Colonic mucosa (tissue), 4 donors: Measurements from ENCODE around the gene IGF2BP2. TPM values are rescaled to one million over a fixed set of nuclear protein-coding genes. Genes with fewer than 3 reads are reported as not detected.

Experiments used
- DNase-seq: peaks from one replicate; pipeline ENCODE4 v3.0.0-alpha.2; 2020
- H3K27ac ChIP-seq: fragments of 200-600 bp; one replicate; pipeline ENCODE4 v1.8.0; 2021
- H3K27me3 ChIP-seq: fragments of 200-600 bp; one replicate; pipeline ENCODE4 v1.8.0; 2021
- H3K36me3 ChIP-seq: fragments of 200-600 bp; one replicate; pipeline ENCODE4 v1.8.0; 2021
- H3K4me1 ChIP-seq: fragments of 200-600 bp; one replicate; pipeline ENCODE4 v1.8.0; 2021; ENCODE audit warnings: mild to moderate bottlenecking
- H3K4me3 ChIP-seq: fragments of 200-600 bp; one replicate; pipeline ENCODE4 v1.8.0; 2021
- H3K9ac ChIP-seq, 2 donors: one replicate each; pipeline ENCODE4 v1.7.0; 2013; ENCODE audit warnings: control low read depth in 2 of 2, low read depth in 2 of 2, low read length in 2 of 2
- H3K9me3 ChIP-seq: fragments of 200-600 bp; one replicate; pipeline ENCODE4 v1.8.0; 2021
- intact Hi-C: fragments of 100-400 bp; cut with DNase I; formaldehyde crosslinking; loops from one replicate; pipeline ENCODE4 v1.14.1; 2022
- total RNA-seq, 2 donors: library from RNA; stranded (reverse); fragmentation: NEBNext Ultra II Directional in 1 of 2; extraction: Animal tissue kit (Norgen Biotek cat#: 25700) in 1 of 2; gene quantifications; one replicate each; pipeline ENCODE4 v1.2.1, GENCODE V29; 2021
- TF ChIP-seq, protein P1 (sequence below): fragments of 200-600 bp; IDR thresholded peaks from one replicate; pipeline ENCODE4 v1.8.0; 2022; ENCODE audit warnings: antibody characterized with exemption, mild to moderate bottlenecking
- donor health status: healthy.
- donor health status: DM: no; HTN: no; CAD: no.
- donor health status: DM: no; HTN: no; CAD: no.

Gene IGF2BP2
- total RNA-seq, 2 donors from 2014 or later = 48.7 to 61.2 TPM

DNA sequence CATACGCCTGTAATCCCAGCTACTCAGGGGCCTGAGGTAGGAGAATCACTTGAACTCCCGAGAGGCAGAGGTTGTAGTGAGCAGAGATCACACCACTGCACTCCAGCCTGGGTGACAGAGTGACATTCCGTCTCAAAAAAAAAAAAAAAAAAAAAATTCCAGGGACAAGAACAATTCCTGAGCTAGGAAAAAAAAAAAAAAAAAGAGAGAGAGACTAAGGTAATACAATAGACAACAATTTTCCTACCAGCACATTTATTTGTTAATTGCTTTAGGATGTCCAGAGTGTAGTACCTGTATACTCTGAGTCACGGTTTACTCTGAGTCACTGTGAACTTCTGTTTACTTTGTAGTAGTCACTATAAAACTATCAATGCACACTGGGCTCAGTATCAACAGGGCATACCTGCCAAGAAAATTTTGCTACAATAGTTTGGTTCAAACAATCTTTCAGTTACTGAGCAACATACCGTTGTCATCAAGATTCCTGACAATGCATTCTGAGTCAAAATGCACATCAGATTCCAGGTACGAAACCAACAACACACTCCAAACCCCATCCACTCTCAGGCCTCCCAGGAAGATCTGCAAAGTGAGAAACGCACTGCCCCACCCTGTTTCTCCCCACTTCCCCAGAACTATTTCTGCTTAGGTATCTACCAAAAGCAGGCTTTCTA lies 28.3 kb downstream of the IGF2BP2 start:
- TF ChIP-seq, protein P1, sequence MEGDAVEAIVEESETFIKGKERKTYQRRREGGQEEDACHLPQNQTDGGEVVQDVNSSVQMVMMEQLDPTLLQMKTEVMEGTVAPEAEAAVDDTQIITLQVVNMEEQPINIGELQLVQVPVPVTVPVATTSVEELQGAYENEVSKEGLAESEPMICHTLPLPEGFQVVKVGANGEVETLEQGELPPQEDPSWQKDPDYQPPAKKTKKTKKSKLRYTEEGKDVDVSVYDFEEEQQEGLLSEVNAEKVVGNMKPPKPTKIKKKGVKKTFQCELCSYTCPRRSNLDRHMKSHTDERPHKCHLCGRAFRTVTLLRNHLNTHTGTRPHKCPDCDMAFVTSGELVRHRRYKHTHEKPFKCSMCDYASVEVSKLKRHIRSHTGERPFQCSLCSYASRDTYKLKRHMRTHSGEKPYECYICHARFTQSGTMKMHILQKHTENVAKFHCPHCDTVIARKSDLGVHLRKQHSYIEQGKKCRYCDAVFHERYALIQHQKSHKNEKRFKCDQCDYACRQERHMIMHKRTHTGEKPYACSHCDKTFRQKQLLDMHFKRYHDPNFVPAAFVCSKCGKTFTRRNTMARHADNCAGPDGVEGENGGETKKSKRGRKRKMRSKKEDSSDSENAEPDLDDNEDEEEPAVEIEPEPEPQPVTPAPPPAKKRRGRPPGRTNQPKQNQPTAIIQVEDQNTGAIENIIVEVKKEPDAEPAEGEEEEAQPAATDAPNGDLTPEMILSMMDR = no peak
- no peak overlapping the region for H3K4me3 ChIP-seq
- H3K9ac ChIP-seq = peak overlapping the region in 1 of 2 donors; percentile 51
- no peaks in the 10 kb centered on the region for H3K36me3 ChIP-seq
- no peaks in the 10 kb centered on the region for H3K27me3 ChIP-seq
- H3K27ac ChIP-seq = peak overlapping the region; percentile 73
- intact Hi-C loops = no loop called here
- H3K4me1 ChIP-seq = peaks cover 10% of the 10 kb centered on the region
- DNase-seq = peak; percentile 54
- H3K9me3 ChIP-seq = no peaks in the 10 kb centered on the region

DNA sequence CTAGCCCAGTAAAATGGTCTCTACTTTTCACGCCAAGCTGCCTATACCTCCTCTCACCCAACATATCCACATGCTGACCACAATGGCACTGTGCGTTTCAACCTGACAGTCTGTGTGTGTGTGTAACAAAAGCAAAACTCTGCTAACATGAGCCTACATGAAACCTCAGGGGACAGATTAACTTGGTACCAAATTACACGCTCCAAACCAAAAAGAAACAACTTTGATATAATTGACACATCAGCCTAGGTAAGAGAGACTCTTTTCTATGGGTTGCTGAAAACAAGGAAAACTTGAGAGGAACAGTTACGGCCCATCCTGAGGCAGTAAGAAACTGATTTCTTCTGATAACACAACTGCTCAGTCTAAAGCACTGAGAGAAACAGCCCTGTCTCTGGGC lies 31.5 kb downstream of the IGF2BP2 start:
- Histone ChIP-seq H3K27ac (no peak overlapping the region), H3K27me3 (no peaks in the 10 kb centered on the region)

DNA sequence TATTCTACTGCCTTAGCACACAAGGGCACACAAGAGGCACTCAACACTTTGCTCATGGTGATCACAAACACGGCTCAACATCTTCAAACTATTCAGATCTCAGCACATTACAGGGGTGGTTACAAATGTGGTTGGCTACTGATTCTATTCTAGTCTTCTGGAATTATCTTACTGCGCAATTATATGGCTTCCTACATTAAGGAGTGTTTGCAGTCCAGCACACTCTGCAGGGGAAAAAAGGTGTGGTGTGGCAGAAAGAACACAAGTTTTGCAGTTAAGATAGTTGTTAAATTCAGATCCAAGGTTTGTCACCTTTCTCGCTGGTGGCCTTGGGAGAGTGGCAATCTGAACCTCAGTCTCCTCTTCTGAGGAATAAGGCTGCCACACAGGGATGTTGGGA lies 31.9 kb downstream of the IGF2BP2 start:
- TF ChIP-seq, protein P1 = no peak
- H3K27ac ChIP-seq = no peak overlapping the region
- intact Hi-C loops = no loop called here

More for the DNA sequence above, 31.5 kb downstream of the IGF2BP2 start:
- intact Hi-C loops = no loop called here
- H3K9ac ChIP-seq = peak overlapping the region in 1 of 2 donors; percentile 42
- H3K4me3 ChIP-seq = no peak overlapping the region
- TF ChIP-seq, protein P1 = no peak
- H3K9me3 ChIP-seq = no peaks in the 10 kb centered on the region
- H3K36me3 ChIP-seq = no peaks in the 10 kb centered on the region
- DNase-seq = no peak
- peaks cover 7% of the 10 kb centered on the region for H3K4me1 ChIP-seq

DNA sequence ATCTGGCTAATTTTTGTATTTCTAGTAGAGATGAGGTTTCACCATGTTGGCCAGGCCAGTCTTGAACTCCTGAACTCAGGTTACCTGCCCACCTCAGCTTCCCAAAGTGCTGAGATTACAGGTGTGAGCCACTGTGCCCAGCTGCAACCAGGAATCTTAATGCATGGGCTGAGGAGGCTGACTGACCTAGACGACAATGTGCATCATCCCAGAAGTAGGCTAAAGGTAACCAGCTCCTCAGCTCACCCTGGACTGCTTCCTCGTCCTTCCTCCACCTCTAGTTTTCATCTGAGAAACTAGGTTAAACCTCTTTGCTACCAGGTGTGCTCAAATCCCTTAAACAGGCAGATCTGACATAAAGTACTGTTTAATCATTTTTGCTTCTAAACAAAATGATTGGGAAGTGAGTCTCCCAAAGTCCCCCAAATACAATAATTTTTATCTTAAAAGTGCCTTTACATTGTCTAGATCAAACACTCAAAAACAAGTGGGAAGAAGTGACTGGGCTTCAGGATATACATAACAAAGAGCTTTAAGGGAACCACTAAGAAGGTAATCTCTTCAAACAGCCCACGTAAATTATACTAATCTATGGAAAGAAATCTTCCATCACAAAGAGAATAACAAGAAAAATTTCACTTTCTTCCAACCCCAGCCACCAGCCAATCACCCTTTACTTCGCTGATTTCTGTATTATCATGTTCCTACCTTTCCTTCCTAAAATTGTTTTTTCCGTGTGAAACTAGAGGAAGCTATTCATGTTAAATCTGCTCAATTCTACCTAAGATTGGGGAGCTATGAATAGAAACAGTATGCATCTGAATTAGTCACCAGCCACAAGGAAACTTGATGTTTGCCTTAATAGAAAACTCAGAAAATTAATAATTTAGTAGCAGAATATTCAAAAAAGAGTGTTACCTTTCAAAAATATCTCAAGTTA lies 34.7 kb downstream of the IGF2BP2 start:
- no peak for DNase-seq

More for the DNA sequence above, 31.9 kb downstream of the IGF2BP2 start:
- H3K9ac ChIP-seq = peak overlapping the region in 1 of 2 donors; percentile 42
- H3K9me3 ChIP-seq = no peaks in the 10 kb centered on the region
- DNase-seq = no peak
- H3K4me3 ChIP-seq = no peak overlapping the region
- H3K4me1 ChIP-seq = peaks cover 5% of the 10 kb centered on the region
- no peaks in the 10 kb centered on the region for H3K27me3 ChIP-seq
- no peaks in the 10 kb centered on the region for H3K36me3 ChIP-seq

DNA sequence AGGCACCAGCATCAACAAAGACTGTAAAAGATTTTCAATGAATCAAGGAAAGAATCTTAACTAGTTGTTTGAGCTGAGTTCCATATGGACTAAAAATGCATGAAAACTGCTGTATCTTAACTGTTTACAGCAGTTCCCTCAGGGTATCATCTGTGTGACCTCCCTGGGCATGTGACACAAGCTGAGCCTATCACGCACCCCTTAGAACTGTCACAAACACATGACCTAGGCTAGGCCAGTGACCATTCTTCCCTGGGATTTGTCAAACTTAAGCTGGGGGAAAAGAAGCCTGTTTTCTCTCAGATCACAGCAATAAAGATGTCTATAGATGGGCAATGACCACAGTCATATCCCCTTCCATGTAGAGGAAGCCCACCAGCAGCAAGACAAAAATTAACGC lies 35.7 kb downstream of the IGF2BP2 start:
- Histone ChIP-seq H3K9ac (no peak overlapping the region), H3K36me3 (no peaks in the 10 kb centered on the region), H3K4me3 (no peak overlapping the region), H3K27ac (no peak overlapping the region), H3K9me3 (no peaks in the 10 kb centered on the region), H3K27me3 (no peaks in the 10 kb centered on the region), H3K4me1 (no peaks in the 10 kb centered on the region)
- no peak for DNase-seq
- intact Hi-C loops = no loop called here
- TF ChIP-seq, protein P1 = no peak

More for the DNA sequence above, 34.7 kb downstream of the IGF2BP2 start:
- H3K4me1 ChIP-seq = no peaks in the 10 kb centered on the region
- intact Hi-C loops = no loop called here
- no peaks in the 10 kb centered on the region for H3K9me3 ChIP-seq
- H3K9ac ChIP-seq = no peak overlapping the region
- no peak overlapping the region for H3K4me3 ChIP-seq
- TF ChIP-seq, protein P1 = no peak
- no peaks in the 10 kb centered on the region for H3K36me3 ChIP-seq
- no peaks in the 10 kb centered on the region for H3K27me3 ChIP-seq
- no peak overlapping the region for H3K27ac ChIP-seq
